ENCODE measurements around the gene ADGRL3. TPM values are rescaled to one million over a fixed set of nuclear protein-coding genes. Genes with fewer than 3 reads are reported as not detected.
A peak's percentile ranks its signal among the peaks of the same experiment; 100 is the strongest.
"Not testable (repeated sequence)": the region's sequence is repeated elsewhere in the genome, so short reads cannot be mapped to it uniquely, and the experiment has no call there.

The ADGRL3 gene
- total RNA-seq, 4 donors from 2014 or later = 6.5 to 19.0 (median 14.0) TPM

- H3K4me3 ChIP-seq = no peak overlapping the region
- H3K27ac ChIP-seq = no peak overlapping the region
- TF ChIP-seq EP300 (IDR thresholded peaks at IDR 0.05) (no peak), CTCF (IDR thresholded peaks at IDR 0.05) (no peak), POLR2A (IDR thresholded peaks at IDR 0.05) (no peak), POLR2AphosphoS5 (IDR thresholded peaks at IDR 0.05) (no peak)
- H3K9me3 ChIP-seq = peaks cover 4% of the 10 kb centered on the region
- H3K4me1 ChIP-seq = no peaks in the 10 kb centered on the region
- 29% methylated on average over 4 of the region's 4 CpGs for WGBS
- DNase-seq (ENCODE audit: low spot score in 2 of 2) = no peak
- H3K36me3 ChIP-seq = no peaks in the 10 kb centered on the region
- H3K27me3 ChIP-seq = no peaks in the 10 kb centered on the region
Observed at GRCh38 chr4:61740886-61741285, 540.8 kb downstream of the ADGRL3 start.

GRCh38 chr4:61741327-61742096, 541.4 kb downstream of the ADGRL3 start:
- H3K4me1 ChIP-seq = no peaks in the 10 kb centered on the region
- H3K36me3 ChIP-seq = no peaks in the 10 kb centered on the region
- TF ChIP-seq POLR2AphosphoS5 (IDR thresholded peaks at IDR 0.05) = no peak
- peak in 1 of 2 donors; percentile 15 for TF ChIP-seq CTCF (IDR thresholded peaks at IDR 0.05)
- no peak for TF ChIP-seq EP300 (IDR thresholded peaks at IDR 0.05)
- TF ChIP-seq POLR2A (IDR thresholded peaks at IDR 0.05) = no peak
- no peaks in the 10 kb centered on the region for H3K27me3 ChIP-seq
- peaks cover 4% of the 10 kb centered on the region for H3K9me3 ChIP-seq
- DNase-seq (ENCODE audit: low spot score in 2 of 2) = no peak
- 34% methylated on average over 4 of the region's 4 CpGs for WGBS
- no peak overlapping the region for H3K4me3 ChIP-seq
- H3K27ac ChIP-seq = no peak overlapping the region

DNA sequence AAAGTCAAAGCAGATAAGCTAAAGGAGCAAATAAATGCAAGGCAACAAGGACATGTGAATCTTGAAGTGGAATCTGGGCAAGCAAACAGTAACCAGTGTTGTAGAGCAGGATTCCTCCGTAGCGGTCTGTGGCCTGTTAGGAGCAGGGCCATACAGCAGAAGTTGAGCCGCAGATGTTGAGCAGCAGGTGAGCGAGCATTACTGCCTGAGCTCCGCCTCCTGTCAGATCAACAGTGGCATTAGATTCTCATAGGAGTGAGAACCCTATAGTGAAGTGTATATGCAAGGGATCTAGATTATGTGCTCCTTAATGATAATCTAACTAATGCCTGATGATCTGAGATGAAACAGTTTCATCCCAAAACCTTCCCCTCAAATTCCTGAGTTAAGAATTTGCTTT, 550.7 kb downstream of the ADGRL3 start:
- H3K27me3 ChIP-seq = no peaks in the 10 kb centered on the region
- WGBS = 93% methylated on average over 5 of the region's 5 CpGs
- DNase-seq (ENCODE audit: low spot score in 2 of 2) = no peak
- TF ChIP-seq CTCF (IDR thresholded peaks at IDR 0.05) = no peak
- TF ChIP-seq POLR2AphosphoS5 (IDR thresholded peaks at IDR 0.05) = no peak
- no peak for TF ChIP-seq EP300 (IDR thresholded peaks at IDR 0.05)
- no peak for TF ChIP-seq POLR2A (IDR thresholded peaks at IDR 0.05)
- H3K27ac ChIP-seq = no peak overlapping the region
- no peak overlapping the region for H3K4me3 ChIP-seq
- no peaks in the 10 kb centered on the region for H3K9me3 ChIP-seq
- no peaks in the 10 kb centered on the region for H3K36me3 ChIP-seq
- no peaks in the 10 kb centered on the region for H3K4me1 ChIP-seq

- TF ChIP-seq POLR2A (IDR thresholded peaks at IDR 0.05) = no peak
- TF ChIP-seq POLR2AphosphoS5 (IDR thresholded peaks at IDR 0.05) = no peak
- no peak for TF ChIP-seq EP300 (IDR thresholded peaks at IDR 0.05)
- no peak overlapping the region for H3K4me3 ChIP-seq
Observed at GRCh38 chr4:61752617-61753016, 552.5 kb downstream of the ADGRL3 start.

GRCh38 chr4:61753739-61754138, 553.6 kb downstream of the ADGRL3 start:
- no peak for DNase-seq (ENCODE audit: low spot score in 2 of 2)
- WGBS = 91% methylated on average over 3 of the region's 3 CpGs
- Histone ChIP-seq H3K4me3 (no peak overlapping the region), H3K27me3 (no peaks in the 10 kb centered on the region), H3K4me1 (no peaks in the 10 kb centered on the region), H3K36me3 (no peaks in the 10 kb centered on the region), H3K9me3 (no peaks in the 10 kb centered on the region), H3K27ac (no peak overlapping the region)
- TF ChIP-seq POLR2A (IDR thresholded peaks at IDR 0.05) (no peak), POLR2AphosphoS5 (IDR thresholded peaks at IDR 0.05) (no peak), CTCF (IDR thresholded peaks at IDR 0.05) (no peak), EP300 (IDR thresholded peaks at IDR 0.05) (no peak)

More at GRCh38 chr4:61752617-61753016, 552.5 kb downstream of the ADGRL3 start:
- no peak overlapping the region for H3K27ac ChIP-seq
- no peaks in the 10 kb centered on the region for H3K4me1 ChIP-seq
- no peaks in the 10 kb centered on the region for H3K27me3 ChIP-seq
- H3K36me3 ChIP-seq = no peaks in the 10 kb centered on the region
- 82% methylated on average over 2 of the region's 2 CpGs for WGBS
- no peaks in the 10 kb centered on the region for H3K9me3 ChIP-seq
- no peak for DNase-seq (ENCODE audit: low spot score in 2 of 2)

DNA sequence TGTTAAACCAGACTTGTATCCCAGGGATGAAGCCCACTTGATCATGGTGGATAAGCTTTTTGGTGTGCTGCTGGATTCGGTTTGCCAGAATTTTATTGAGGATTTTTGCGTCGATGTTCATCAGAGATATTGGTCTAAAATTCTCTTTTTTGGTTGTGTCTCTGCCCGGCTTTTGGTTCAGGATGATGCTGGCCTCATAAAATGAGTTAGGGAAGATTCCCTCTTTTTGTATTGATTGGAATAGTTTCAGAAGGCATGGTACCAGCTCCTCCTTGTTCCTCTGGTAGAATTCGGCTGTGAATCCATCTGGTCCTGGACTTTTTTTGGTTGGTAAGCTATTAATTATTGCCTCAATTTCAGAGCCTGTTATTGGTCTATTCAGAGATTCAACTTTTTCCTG, 556.8 kb downstream of the ADGRL3 start:
- not testable (repeated sequence) for H3K9me3 ChIP-seq; DNase-seq (ENCODE audit: low spot score in 2 of 2); H3K27me3 ChIP-seq; H3K27ac ChIP-seq; H3K4me3 ChIP-seq; H3K4me1 ChIP-seq; H3K36me3 ChIP-seq
- WGBS = 91% methylated on average over 5 of the region's 5 CpGs

DNA sequence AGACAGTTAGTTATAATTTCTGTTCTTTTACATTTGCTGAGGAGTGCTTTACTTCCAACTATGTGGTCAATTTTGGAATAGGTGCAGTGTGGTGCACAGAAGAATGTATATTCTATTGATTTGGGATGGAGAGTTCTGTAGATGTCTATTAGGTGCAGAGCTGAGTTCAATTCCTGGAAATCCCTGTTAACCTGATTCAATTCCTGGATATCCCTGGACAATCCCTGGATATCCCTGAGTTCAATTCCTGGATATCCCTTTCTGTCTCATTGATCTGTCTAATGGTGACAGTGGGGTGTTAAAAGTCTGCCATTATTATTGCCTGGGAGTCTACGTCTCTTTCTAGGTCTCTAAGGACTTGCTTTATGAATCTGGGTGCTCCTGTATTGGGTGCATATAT, 557.9 kb downstream of the ADGRL3 start:
- H3K4me3 ChIP-seq; H3K27ac ChIP-seq; H3K4me1 ChIP-seq; H3K27me3 ChIP-seq; H3K9me3 ChIP-seq; DNase-seq (ENCODE audit: low spot score in 2 of 2); H3K36me3 ChIP-seq: not testable (repeated sequence)
- WGBS = 88% methylated on average over 1 of the region's 1 CpG

GRCh38 chr4:61758596-61758995, 558.5 kb downstream of the ADGRL3 start:
- H3K4me1 ChIP-seq; H3K27me3 ChIP-seq; H3K9me3 ChIP-seq; DNase-seq (ENCODE audit: low spot score in 2 of 2); H3K4me3 ChIP-seq; H3K36me3 ChIP-seq; H3K27ac ChIP-seq: not testable (repeated sequence)
- WGBS = 94% methylated on average over 1 of the region's 1 CpG

DNA sequence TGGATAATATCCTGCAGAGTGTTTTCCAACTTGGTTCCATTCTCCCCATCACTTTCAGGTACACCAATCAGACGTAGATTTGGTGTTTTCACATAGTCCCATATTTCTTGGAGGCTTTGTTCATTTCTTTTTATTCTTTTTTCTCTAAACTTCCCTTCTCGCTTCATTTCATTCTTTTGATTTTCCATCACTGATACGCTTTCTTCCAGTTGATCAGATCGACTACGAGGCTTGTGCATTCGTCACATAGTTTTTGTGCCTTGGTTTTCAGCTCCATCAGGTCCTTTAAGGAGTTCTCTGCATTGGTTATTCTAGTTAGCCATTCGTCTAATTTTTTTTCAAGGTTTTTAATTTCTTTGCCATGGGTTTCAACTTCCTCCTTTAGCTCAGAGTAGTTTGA, 559.1 kb downstream of the ADGRL3 start:
- WGBS = 97% methylated on average over 7 of the region's 7 CpGs
- not testable (repeated sequence) for DNase-seq (ENCODE audit: low spot score in 2 of 2); H3K27ac ChIP-seq; H3K36me3 ChIP-seq; H3K9me3 ChIP-seq; H3K4me3 ChIP-seq; H3K4me1 ChIP-seq; H3K27me3 ChIP-seq

Data from suprapubic skin (tissue), 4 donors.